ENCODE data around the gene OLA1.

The OLA1 gene

GRCh38 chr2:174058026-174058425 lies 190.3 kb downstream of the OLA1 start:
- DNase-seq: no peak

GRCh38 chr2:174054926-174055325 lies 193.4 kb downstream of the OLA1 start:
- DNase-seq: no peak

DNA sequence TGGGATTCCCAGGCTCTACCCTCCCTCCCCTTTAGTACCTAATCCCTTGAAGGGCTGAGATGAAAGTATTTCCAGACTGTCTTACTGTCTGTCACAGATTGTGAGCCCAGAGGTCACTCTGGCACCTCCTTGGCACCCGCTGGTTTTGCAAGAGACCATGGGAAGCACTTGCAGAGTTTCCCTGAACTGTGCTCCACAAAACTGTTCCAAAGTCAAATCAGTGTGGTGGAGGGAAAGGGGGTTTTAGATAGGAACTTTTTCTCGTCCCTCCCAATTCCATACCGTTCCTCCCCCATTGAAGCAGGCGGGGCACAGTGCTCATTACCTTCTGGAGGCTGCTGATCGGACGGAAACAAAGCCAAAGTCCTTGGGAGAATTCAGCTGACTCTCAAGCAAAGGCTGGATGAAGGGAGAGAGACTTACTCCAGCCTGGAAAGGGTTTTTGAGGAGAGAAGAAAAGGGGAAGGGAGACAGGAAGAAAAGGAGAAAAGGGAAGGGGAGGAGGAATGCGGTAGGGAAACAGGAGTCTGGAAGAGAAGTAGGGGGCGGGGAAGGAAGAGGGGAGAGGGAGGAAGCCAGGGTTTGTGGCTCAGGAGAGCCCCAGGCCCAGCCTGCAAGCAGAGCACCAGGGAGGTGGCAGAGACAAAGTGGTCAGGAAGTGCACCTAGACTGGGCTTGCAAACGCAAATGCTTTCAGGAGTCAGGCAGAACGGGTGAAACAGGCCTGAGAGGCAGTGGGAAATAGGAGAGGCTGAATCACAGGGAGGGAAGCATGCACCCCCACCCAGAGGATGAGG lies 194.8 kb downstream of the OLA1 start:
- no peak for DNase-seq

DNA sequence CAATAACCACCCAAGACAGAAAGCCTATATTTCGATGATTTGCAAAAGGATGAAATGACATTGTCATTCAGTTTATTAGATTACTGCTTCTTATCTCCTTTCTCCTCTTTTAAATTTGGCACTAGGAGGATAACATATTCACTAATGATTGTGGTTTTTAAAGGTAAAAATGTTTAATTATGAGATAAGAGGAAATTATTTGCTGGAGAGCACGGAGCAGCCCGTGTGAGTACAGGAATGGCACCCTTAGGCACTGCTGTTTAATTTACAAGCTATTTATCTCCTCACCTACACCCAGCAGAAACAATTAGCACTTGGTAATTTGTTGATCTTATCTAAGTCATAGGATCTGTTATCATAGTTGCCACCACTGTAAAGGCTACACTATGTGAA lies 195.8 kb downstream of the OLA1 start:
- DNase-seq: no peak

GRCh38 chr2:174051741-174052583 lies 196.4 kb downstream of the OLA1 start:
- no peak for DNase-seq

- DNase-seq: no peak
Measured at GRCh38 chr2:174051068-174051467, 197.3 kb downstream of the OLA1 start.

DNA sequence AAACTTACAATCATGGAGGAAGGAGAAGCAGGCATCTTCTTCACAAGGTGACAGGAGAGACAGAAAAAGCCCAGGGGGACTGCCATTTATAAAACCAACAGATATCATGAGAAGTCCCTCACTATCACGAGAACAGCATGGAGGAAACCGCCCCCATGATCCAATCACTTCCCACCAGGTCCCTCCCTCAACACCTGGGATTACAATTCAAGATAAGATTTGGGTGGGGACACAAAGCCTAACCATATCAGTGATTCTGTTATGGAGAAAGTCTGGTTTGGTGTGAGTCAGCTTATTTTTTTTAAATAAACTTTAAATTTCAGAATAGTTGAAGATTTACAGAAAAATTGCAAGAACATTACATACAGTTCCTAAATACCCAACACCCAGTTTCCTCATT lies 198.4 kb downstream of the OLA1 start:
- DNase-seq: no peak

DNA sequence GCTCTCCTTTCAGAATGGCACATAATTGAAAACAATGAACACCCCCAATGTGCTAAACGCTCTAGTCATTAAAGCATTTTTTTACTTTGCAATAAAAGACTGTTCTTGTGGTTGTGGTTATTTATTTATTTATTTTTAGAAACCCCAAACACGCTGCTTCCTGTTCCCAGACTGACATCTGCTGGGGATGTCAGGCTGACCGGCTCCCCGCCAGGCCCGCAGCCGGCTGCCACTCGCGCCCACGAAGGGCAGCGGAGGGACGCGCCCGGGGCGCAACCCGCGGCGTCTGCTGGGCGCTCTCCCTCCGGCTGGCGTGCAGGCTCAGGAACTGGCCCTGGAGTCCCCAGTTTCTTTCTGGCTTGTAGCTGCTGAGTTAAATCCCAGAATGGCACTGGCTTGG lies 200.1 kb downstream of the OLA1 start:
- no peak for DNase-seq

DNA sequence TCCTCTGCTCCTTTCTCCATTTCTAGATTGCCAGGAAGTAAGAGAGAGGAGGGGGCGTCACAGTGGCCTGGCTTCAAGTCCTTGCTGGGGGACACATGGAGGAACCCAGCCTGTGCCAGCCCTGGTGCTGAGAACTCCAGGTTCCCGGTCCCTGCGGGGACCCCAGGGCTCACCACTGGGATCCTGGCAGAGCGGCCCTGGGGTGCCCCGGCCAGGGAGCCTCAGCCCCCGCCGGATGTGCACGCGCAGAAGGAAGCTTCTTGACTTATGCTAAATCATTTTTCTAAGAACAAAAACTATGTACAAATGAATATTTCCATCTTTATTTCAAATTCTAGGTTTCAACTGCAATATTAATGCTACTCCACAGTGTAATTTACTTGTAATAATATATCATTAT lies 200.6 kb downstream of the OLA1 start:
- no peak for DNase-seq

DNA sequence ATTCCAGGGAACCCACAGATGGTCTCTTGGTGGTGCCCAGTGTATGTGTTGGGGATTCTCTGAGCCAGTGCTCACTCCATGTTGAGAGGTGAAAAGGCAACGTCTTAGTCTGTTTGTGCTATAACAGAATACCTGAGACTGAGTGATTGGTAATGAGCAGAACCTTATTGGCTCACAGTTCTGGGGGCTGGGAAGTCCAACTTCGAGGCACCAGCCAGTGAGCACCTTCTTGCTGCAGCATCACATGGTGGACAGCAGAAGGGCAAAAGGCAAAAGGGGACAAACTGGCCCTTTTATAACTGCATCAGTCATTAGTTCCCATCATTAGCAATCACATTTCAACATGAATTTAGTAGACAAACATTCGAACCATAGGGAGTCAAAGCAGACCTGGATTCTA lies 202.2 kb downstream of the OLA1 start:
- DNase-seq: no peak

DNA sequence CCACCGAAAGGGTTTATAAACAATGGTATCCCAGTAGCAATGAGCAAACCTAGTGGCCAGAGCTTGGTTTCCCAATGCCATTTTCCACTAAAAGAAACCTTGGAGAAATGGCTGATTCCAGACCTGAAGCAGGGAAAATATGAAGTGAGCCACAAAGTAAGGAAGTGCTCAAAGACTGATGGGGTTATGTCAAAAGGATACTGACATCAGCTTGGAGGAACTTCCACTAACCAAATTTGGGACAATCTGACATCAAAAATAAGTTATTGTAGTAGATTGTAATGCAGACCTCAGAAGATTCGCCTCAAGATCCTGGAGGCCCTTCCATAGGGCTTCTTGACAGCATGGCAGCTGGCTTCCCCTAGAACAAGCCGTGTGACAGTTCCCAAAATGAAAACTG lies 203.8 kb downstream of the OLA1 start:
- DNase-seq: no peak

DNA sequence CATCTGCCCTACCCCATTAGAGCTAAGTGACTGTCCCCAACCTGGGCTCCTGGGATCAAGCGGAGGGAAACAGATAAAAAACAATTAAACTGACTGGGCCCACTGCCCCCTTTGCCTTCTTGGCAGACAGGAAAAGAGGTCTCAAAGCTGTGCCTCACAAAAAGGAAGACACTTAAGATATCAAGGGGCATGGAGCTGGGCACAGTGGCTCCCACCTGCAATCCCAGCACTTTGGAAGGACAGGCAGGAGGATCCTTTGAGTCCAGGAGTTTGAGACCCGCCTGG lies 208.0 kb downstream of the OLA1 start:
- no peak for DNase-seq

DNA sequence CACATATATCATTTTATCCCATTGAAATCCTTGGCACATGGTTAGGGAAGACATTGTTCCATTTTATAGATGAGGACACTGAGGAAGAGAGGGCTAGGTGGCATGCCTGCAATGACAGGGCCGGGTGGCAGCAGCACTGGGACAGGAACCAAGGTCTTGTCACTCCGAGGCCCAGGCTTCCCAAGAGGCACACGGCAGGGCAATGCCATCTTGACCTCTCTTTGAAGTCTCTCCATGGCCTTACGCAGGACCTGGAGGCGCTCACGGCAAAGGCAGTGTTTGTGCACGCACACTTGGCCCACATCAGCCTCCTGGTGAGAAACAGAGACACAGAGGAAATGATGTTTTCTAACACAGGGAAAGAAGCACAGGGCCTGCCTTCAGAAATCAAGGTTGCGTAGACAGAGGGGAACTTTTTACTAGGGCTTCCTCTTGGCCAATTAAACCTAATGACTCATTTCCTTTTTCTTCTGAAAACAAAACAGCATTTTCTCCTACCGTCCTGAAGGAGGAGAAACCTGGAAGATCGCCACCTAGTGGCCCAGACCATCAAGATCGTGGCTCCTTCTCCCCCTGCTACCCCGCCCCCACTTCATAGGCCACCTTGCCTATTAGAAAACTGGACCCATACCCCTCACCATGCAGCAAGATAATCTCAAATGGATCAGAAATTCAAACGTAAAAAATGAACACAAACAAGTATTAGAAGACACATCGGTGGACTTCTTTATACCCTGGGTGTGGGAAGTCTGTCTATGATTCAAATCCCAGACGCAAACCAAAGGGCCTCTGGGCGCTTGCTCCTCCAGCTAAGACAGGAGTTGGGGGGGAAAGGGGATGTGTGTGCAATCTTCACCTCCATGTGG lies 208.5 kb downstream of the OLA1 start:
- peak; percentile 80 for DNase-seq

- DNase-seq: no peak
Measured at GRCh38 chr2:174038462-174038861, 209.9 kb downstream of the OLA1 start.

GRCh38 chr2:174036825-174037224 lies 211.5 kb downstream of the OLA1 start:
- no peak for DNase-seq

- DNase-seq: no peak
Measured at GRCh38 chr2:174035981-174036742, 212.2 kb downstream of the OLA1 start.

DNA sequence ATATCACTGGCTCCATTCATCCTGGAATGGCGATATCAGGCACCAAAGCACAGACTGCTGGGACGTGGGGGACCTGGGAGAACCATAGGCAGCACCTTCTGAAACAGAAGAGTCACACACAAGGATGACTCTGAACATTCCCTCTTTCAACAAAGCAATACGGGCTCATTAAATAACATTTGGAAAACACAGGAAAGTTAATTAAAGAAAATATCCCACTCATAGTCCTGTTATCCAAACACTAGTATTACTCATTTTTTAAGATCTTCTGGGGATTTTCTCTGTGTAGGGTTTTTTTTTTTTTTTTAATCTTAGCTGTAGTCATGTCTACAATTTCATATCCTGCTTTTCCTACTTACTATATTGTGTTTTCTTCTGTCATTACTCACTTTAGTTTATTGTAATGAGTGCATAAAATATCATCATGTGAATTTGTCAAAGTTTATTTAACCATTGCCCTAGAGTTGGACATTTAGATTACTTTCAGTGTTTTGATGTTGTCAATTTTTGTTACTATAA lies 213.2 kb downstream of the OLA1 start:
- DNase-seq: no peak

GRCh38 chr2:174033163-174033550 lies 215.2 kb downstream of the OLA1 start:
- DNase-seq: no peak

DNA sequence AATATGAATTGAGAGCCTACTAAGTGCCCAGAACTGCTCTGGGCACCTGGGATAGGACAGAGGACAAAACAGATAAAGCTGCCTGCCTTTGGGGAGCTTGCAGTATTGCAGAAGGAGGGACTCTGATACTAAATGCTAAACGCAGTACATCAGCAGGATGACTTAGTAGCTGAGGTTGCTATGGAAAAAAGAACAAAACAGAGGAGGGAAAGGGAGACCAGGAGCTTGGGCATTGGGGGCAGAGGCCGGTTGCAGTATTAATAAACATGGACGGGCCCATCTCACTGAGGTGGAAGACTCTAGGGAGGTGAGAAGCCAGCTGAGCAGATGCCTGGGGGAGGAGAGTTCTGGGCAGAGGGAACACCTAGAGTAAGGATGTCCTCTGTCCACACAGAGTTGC lies 217.1 kb downstream of the OLA1 start:
- DNase-seq: no peak

DNA sequence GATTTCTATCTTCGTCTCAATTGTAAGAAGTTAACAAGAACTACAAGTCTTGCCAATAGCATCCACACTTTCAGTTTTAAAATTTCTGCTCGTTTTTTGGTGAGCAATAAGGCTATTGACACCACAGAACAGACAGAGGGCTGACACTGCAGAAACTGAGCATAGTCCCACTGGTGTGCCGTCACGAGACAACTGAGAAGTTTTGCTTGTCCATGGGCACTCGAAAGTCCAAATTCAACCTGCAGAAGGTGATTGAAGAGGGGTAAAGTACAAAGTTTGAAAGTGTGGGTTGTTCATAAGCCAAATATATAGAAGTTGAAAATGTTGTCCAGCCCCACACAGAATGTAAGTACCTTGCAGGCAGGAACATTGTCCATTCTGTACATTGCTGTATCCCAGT lies 219.4 kb downstream of the OLA1 start:
- no peak for DNase-seq

DNA sequence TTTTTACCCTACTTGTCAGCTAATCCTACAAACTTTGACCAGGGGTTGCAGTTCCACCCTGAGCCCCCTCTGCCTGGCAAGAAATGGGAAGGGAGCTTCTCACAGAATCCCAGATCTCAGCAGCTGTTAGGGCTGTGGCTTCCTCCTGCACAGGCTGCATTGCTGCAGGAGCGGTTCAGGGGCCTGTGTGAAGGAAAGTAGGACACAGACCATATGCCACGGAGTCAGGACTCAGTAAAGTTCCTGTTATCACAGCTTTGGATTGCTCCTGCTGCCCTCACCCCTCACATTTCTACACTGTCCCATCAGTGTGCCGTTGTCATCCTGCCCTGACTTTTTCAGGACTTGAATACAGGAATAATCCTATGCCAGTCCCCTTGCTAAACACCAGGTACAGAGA lies 220.4 kb downstream of the OLA1 start:
- no peak for DNase-seq

GRCh38 chr2:174026122-174026845 lies 222.0 kb downstream of the OLA1 start:
- DNase-seq: no peak

Data from DMS153 (cell line).